Astrocyte of the spinal cord (primary cell): Measurements from ENCODE around the gene TCF12.

ENCODE experiments used
- DNase-seq: peaks from one replicate; pipeline ENCODE4 v3.0.0; 2011; ENCODE audit warnings: low read depth, low spot score
- H3K4me3 ChIP-seq: 2 replicates; pipeline ENCODE4 v1.5.1; 2011; ENCODE audit warnings: low read depth, mild to moderate bottlenecking, low read length, moderate library complexity
- CTCF ChIP-seq: IDR thresholded peaks from 2 replicates; pipeline ENCODE4 v1.5.1; 2012; ENCODE audit warnings: low read depth, mild to moderate bottlenecking, low read length, inconsistent platforms
- in situ Hi-C: cut with HindIII; loops from 2 replicates; pipeline ENCODE4 v1.10.0; 2017; ENCODE audit warnings: low sequenced_read_pairs

TCF12 gene

GRCh38 chr15:57015360-57015759 is 96.9 kb downstream of the TCF12 start:
- no peak for TF ChIP-seq CTCF
- no peak overlapping the region for H3K4me3 ChIP-seq
- DNase-seq, result no peak
- in situ Hi-C loops, result no loop called here

- in situ Hi-C loops, result no loop called here
- DNase-seq, result no peak
- H3K4me3 ChIP-seq, result no peak overlapping the region
- no peak for TF ChIP-seq CTCF
Observed at GRCh38 chr15:57015897-57016296, 97.5 kb downstream of the TCF12 start.

GRCh38 chr15:57017024-57017423 is 98.6 kb downstream of the TCF12 start:
- DNase-seq, result no peak
- in situ Hi-C loops, result no loop called here
- peak; percentile 28 for TF ChIP-seq CTCF
- no peak overlapping the region for H3K4me3 ChIP-seq

- TF ChIP-seq CTCF, result no peak
- in situ Hi-C loops, result no loop called here
- no peak overlapping the region for H3K4me3 ChIP-seq
- no peak for DNase-seq
Observed at GRCh38 chr15:57018151-57018550, 99.7 kb downstream of the TCF12 start.

GRCh38 chr15:57019496-57020160 is 101.2 kb downstream of the TCF12 start:
- in situ Hi-C loops, result no loop called here
- no peak overlapping the region for H3K4me3 ChIP-seq
- no peak for TF ChIP-seq CTCF
- DNase-seq, result peak; percentile 15

GRCh38 chr15:57025264-57025926 is 107.0 kb downstream of the TCF12 start:
- TF ChIP-seq CTCF, result no peak

More at GRCh38 chr15:57025264-57025926, 107.0 kb downstream of the TCF12 start:
- in situ Hi-C loops, result no loop called here
- no peak overlapping the region for H3K4me3 ChIP-seq
- DNase-seq, result peak; percentile 38
